Trophoblast cell (in vitro differentiated cells and primary cell): ENCODE data around the gene ZXDC.

Experiments
- DNase-seq, 2 donors: peaks; one replicate each; pipeline ENCODE4 v3.0.0-alpha.2; 2016
- H2AFZ ChIP-seq: 2 replicates; pipeline ENCODE4 v1.6.1; 2013; ENCODE audit warnings: low read length, moderate library complexity, mild to moderate bottlenecking; ENCODE audit not compliant: insufficient read depth, poor library complexity
- H2AK5ac ChIP-seq: 2 replicates; pipeline ENCODE4 v1.6.1; 2013; ENCODE audit warnings: mild to moderate bottlenecking, low read length
- H2BK120ac ChIP-seq: 2 replicates; pipeline ENCODE4 v1.6.1; 2013; ENCODE audit warnings: low read length, mild to moderate bottlenecking, moderate library complexity; ENCODE audit not compliant: insufficient read depth, poor library complexity
- H2BK12ac ChIP-seq: 2 replicates; pipeline ENCODE4 v1.6.1; 2013; ENCODE audit warnings: mild to moderate bottlenecking, low read length, moderate library complexity
- H2BK5ac ChIP-seq: 2 replicates; pipeline ENCODE4 v1.6.1; 2013; ENCODE audit warnings: low read length, low read depth, moderate library complexity, mild to moderate bottlenecking; ENCODE audit not compliant: poor library complexity
- H3K14ac ChIP-seq: 2 replicates; pipeline ENCODE4 v1.6.1; 2013; ENCODE audit warnings: mild to moderate bottlenecking, low read length
- H3K18ac ChIP-seq: 2 replicates; pipeline ENCODE4 v1.6.1; 2013; ENCODE audit warnings: mild to moderate bottlenecking, low read length
- H3K23ac ChIP-seq: 2 replicates; pipeline ENCODE4 v1.6.1; 2013; ENCODE audit warnings: low read length
- H3K27ac ChIP-seq: 2 replicates; pipeline ENCODE4 v1.5.1; 2013; ENCODE audit warnings: low read depth, mild to moderate bottlenecking, inconsistent platforms, low read length, moderate library complexity
- H3K27me3 ChIP-seq: 2 replicates; pipeline ENCODE4 v1.6.1; 2013; ENCODE audit warnings: inconsistent platforms, mild to moderate bottlenecking, low read length, moderate library complexity; ENCODE audit not compliant: insufficient read depth
- H3K36me3 ChIP-seq, 2 experiments: 1 replicate in 1 of 2; 2 replicates in 1 of 2; pipeline ENCODE4 v1.6.1; 2013; ENCODE audit warnings: low read length in 2 of 2, mild to moderate bottlenecking in 2 of 2, moderate library complexity in 1 of 2; ENCODE audit not compliant: insufficient read depth in 2 of 2, control insufficient read depth in 1 of 2
- H3K4ac ChIP-seq: 2 replicates; pipeline ENCODE4 v1.6.1; 2013; ENCODE audit warnings: low read depth, mild to moderate bottlenecking, low read length, moderate library complexity
- H3K4me1 ChIP-seq, 2 experiments: 1 replicate in 1 of 2; 2 replicates in 1 of 2; pipeline ENCODE4 v1.6.1; 2013; ENCODE audit warnings: low read length in 2 of 2, mild to moderate bottlenecking in 2 of 2, moderate library complexity in 1 of 2; ENCODE audit not compliant: insufficient read depth in 2 of 2, control insufficient read depth in 1 of 2
- H3K4me2 ChIP-seq: 2 replicates; pipeline ENCODE4 v1.6.1; 2013; ENCODE audit warnings: inconsistent platforms, mild to moderate bottlenecking, low read length, moderate library complexity
- H3K4me3 ChIP-seq: 2 replicates; pipeline ENCODE4 v1.5.1; 2013; ENCODE audit warnings: mild to moderate bottlenecking, low read depth, low read length, inconsistent platforms
- H3K79me1 ChIP-seq: one replicate; pipeline ENCODE4 v1.6.1; 2013; ENCODE audit warnings: low read length
- H3K79me2 ChIP-seq: 2 replicates; pipeline ENCODE4 v1.6.1; 2013; ENCODE audit warnings: low read length, mild to moderate bottlenecking; ENCODE audit not compliant: control insufficient read depth, insufficient read depth, poor library complexity
- H3K9ac ChIP-seq: 2 replicates; pipeline ENCODE4 v1.6.1; 2013; ENCODE audit warnings: mild to moderate bottlenecking, low read length
- H3K9me3 ChIP-seq: 2 replicates; pipeline ENCODE4 v1.6.1; 2013; ENCODE audit warnings: low read depth, mild to moderate bottlenecking, control low read depth, inconsistent platforms, low read length; ENCODE audit not compliant: insufficient read depth
- H4K12ac ChIP-seq: 2 replicates; pipeline ENCODE4 v1.6.1; 2013; ENCODE audit warnings: low read depth, mild to moderate bottlenecking, low read length, moderate library complexity
- H4K8ac ChIP-seq: 2 replicates; pipeline ENCODE4 v1.6.1; 2013; ENCODE audit warnings: low read depth, mild to moderate bottlenecking, low read length, moderate library complexity
- H4K91ac ChIP-seq: one replicate; pipeline ENCODE4 v1.6.1; 2013; ENCODE audit warnings: low read depth, mild to moderate bottlenecking, low read length, moderate library complexity
- WGBS: extraction: QIAGEN DNeasy Blood & Tissue Kit; methylation state at CpG from one replicate; pipeline ENCODE4 v1.1.7; 2013; ENCODE audit warnings: missing lambda C conversion rate; ENCODE audit not compliant: insufficient read length, insufficient coverage; ENCODE audit errors: extremely low coverage; 5-methylcytosine and 5-hydroxymethylcytosine counted together

Gene ZXDC

DNA sequence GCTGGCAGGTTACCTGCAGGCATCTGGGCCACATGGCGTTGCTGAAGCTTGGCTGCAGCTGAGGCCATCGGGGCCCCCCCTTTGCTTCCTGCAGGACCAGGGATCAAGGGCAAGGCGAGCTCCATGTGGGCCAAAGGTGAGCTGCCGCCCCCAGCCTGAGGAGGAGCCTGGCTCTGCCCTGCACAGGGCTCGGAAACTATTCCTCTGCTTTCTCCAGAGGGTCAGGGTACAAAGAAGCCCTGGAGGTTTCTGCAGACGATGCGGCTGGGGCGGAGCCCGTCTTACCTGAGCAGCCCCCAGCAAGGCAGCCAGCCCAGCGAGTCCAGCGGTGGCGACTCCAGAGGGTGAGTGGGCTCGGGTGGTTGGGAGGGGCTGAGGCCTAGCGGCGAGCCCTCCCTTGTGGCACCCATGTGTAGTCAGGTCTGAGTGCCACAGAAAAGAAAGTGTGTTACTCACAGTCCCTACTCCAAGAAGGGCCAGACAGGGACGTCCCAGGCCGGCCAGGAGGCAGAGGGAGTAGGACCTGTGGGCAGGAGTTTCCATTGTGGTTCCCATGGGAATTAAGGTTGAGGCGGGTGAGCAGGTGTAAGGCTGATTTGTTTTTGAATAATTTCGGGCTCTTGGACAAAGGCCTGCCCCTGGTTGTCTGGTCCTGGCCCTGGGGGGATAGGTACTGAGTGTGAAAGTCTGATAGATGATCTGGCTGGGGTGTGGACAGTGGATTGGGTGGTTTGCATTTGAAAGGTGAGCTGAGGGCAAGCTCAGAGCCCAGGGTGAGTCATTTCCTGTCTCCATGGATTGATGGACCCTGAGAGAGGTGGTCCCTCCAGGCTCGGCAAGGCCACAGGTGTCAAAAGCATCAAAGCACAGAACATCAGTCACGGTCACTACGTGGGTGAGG lies 55.6 kb downstream of the ZXDC start:
- no peak overlapping the region for H3K23ac ChIP-seq
- no peak overlapping the region for H3K14ac ChIP-seq
- no peak for DNase-seq
- H3K79me2 ChIP-seq = no peaks in the 10 kb centered on the region
- H4K8ac ChIP-seq = no peak overlapping the region
- no peak overlapping the region for H2BK12ac ChIP-seq
- H2BK5ac ChIP-seq = no peak overlapping the region
- no peak overlapping the region for H4K12ac ChIP-seq
- no peak overlapping the region for H3K27ac ChIP-seq
- no CpG with 5 or more reads among the region's 22 CpGs for WGBS
- H3K9ac ChIP-seq = no peak overlapping the region
- H3K4me1 ChIP-seq = peaks cover 2 to 5% of the 10 kb centered on the region in 2 experiments
- H3K4ac ChIP-seq = no peak overlapping the region
- no peaks in the 10 kb centered on the region for H3K36me3 ChIP-seq
- H2BK120ac ChIP-seq = no peak overlapping the region
- no peaks in the 10 kb centered on the region for H3K27me3 ChIP-seq
- H3K4me2 ChIP-seq = no peak overlapping the region
- no peaks in the 10 kb centered on the region for H3K79me1 ChIP-seq
- no peak overlapping the region for H3K4me3 ChIP-seq
- peaks cover 5% of the 10 kb centered on the region for H3K9me3 ChIP-seq
- no peak overlapping the region for H3K18ac ChIP-seq
- no peak overlapping the region for H2AK5ac ChIP-seq
- H2AFZ ChIP-seq = no peak overlapping the region
- no peak overlapping the region for H4K91ac ChIP-seq

DNA sequence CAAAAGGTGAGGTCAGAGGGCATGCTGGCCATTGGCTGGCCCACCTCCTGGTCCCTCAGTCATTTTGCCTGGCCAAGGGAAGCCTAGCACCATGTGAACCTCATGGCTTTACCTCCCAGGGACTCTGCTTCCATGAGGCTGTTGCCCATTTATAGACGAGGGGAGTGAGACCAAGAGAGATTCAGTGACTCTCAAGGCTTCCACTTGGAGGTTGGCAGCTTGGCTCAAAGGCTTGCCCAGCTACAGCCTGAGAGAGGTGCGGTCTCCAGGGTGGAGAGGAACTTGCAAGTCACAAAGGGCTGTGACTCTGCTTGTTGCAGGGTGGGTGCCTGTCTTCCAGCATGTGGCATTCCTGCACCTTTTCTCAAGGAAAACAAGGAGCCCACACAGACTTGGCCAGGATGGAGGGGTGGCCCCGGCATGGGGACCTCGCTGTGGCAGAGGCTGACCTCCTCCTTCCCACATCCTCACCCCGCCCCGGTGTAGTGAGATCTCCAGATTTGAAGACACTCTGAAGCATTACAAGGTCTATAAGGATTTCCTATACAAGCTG lies 56.5 kb downstream of the ZXDC start:
- H4K12ac ChIP-seq = no peak overlapping the region
- no peak overlapping the region for H4K91ac ChIP-seq
- no peak overlapping the region for H2AK5ac ChIP-seq
- H3K36me3 ChIP-seq = no peaks in the 10 kb centered on the region
- H3K9me3 ChIP-seq = peaks cover 5% of the 10 kb centered on the region
- no peak overlapping the region for H3K18ac ChIP-seq
- no peak overlapping the region for H3K14ac ChIP-seq
- H3K9ac ChIP-seq = no peak overlapping the region
- H3K4me1 ChIP-seq = peaks cover 2 to 5% of the 10 kb centered on the region in 2 experiments
- no peak overlapping the region for H3K23ac ChIP-seq
- no peaks in the 10 kb centered on the region for H3K27me3 ChIP-seq
- H4K8ac ChIP-seq = no peak overlapping the region
- H2BK5ac ChIP-seq = no peak overlapping the region
- no peak overlapping the region for H2AFZ ChIP-seq
- H2BK120ac ChIP-seq = no peak overlapping the region
- DNase-seq = no peak
- H3K79me1 ChIP-seq = no peaks in the 10 kb centered on the region
- H3K4me3 ChIP-seq = no peak overlapping the region
- H3K27ac ChIP-seq = no peak overlapping the region
- H3K79me2 ChIP-seq = no peaks in the 10 kb centered on the region
- no peak overlapping the region for H2BK12ac ChIP-seq
- no peak overlapping the region for H3K4me2 ChIP-seq
- no peak overlapping the region for H3K4ac ChIP-seq
- no CpG with 5 or more reads among the region's 6 CpGs for WGBS

DNA sequence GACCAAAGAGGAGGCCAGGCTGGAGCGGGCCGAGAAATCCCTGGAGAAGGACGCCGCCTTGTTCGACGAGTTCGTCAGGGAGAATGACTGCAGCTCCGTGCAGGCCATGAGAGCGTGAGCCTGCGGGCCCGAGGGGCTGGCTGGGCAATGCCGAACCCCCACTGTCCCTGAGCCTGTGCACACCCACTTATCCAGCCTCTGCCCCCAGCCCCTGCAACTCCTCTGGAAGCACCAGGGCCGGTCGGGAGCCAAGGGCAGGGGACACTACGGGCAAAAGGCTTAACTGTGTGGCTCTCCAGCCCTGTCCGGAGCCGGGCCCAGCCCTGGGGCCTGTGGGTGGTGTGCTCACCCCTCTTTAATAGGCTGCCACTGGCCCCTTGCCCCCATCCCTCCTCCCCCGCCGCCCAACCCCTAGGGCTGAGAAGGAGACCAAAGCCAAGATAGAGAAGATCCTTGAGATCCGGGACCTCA lies 57.0 kb downstream of the ZXDC start:
- Histone ChIP-seq H4K8ac (no peak overlapping the region), H3K4me2 (no peak overlapping the region), H3K27me3 (no peaks in the 10 kb centered on the region), H2AFZ (no peak overlapping the region), H3K4ac (no peak overlapping the region), H3K4me3 (no peak overlapping the region), H3K9me3 (peaks cover 5% of the 10 kb centered on the region), H3K27ac (no peak overlapping the region), H3K23ac (no peak overlapping the region), H2BK12ac (no peak overlapping the region), H3K79me1 (no peaks in the 10 kb centered on the region), H2BK120ac (no peak overlapping the region), H3K4me1 (peaks cover 2 to 5% of the 10 kb centered on the region in 2 experiments), H2BK5ac (no peak overlapping the region), H4K91ac (no peak overlapping the region), H3K18ac (no peak overlapping the region), H4K12ac (no peak overlapping the region), H3K9ac (no peak overlapping the region), H3K14ac (no peak overlapping the region), H3K36me3 (no peaks in the 10 kb centered on the region), H2AK5ac (no peak overlapping the region), H3K79me2 (no peaks in the 10 kb centered on the region)
- no CpG with 5 or more reads among the region's 20 CpGs for WGBS
- DNase-seq = no peak

DNA sequence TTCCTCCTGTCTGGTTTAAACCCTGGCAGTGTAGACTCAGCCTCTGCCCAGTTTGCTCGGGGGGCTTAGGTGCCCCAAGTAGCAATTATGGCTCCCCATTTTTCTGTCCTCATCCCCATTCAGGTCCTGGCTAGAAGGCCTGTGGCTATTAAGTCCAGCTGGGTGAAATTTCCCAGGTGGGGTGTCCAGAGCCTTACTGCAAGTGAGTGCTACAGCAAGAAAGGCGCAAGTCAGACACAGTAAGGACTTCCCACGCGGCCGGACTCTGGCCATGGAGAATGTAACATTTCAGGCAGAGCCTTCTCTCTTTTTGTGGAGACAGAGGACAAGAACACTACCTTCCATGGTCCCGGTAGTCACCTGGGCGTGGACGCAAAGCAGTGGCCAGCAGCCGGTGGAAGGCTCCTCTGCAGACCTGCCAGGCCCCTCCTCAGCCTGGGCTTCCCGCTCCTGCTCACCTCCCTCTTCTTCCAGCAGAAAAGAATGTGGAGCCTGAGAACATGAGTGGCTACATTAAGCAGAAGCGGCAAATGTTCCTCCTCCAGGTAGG lies 57.6 kb downstream of the ZXDC start:
- H3K4me1 ChIP-seq = peaks cover 2 to 5% of the 10 kb centered on the region in 2 experiments
- WGBS = no CpG with 5 or more reads among the region's 11 CpGs
- no peak overlapping the region for H2BK120ac ChIP-seq
- no peak overlapping the region for H4K8ac ChIP-seq
- H3K36me3 ChIP-seq = no peaks in the 10 kb centered on the region
- H3K14ac ChIP-seq = no peak overlapping the region
- H3K23ac ChIP-seq = no peak overlapping the region
- H4K12ac ChIP-seq = no peak overlapping the region
- peaks cover 5% of the 10 kb centered on the region for H3K9me3 ChIP-seq
- H3K4ac ChIP-seq = no peak overlapping the region
- H3K27ac ChIP-seq = no peak overlapping the region
- H2AK5ac ChIP-seq = no peak overlapping the region
- H3K18ac ChIP-seq = no peak overlapping the region
- no peak overlapping the region for H2BK5ac ChIP-seq
- H3K27me3 ChIP-seq = no peaks in the 10 kb centered on the region
- no peak overlapping the region for H2BK12ac ChIP-seq
- no peak overlapping the region for H3K9ac ChIP-seq
- no peaks in the 10 kb centered on the region for H3K79me2 ChIP-seq
- no peak for DNase-seq
- H3K4me2 ChIP-seq = no peak overlapping the region
- H2AFZ ChIP-seq = no peak overlapping the region
- no peaks in the 10 kb centered on the region for H3K79me1 ChIP-seq
- H4K91ac ChIP-seq = no peak overlapping the region
- no peak overlapping the region for H3K4me3 ChIP-seq
